ENCODE measurements around the gene ZBTB3. TPM values are rescaled to one million over a fixed set of nuclear protein-coding genes. Genes with fewer than 3 reads are reported as not detected.

Gene ZBTB3
- total and polyA plus RNA-seq, 2 of the 8 experiments (the other 6 are each of a cell fraction or from before 2014, with no cell fraction given): 30.2 to 76.9 TPM

DNA sequence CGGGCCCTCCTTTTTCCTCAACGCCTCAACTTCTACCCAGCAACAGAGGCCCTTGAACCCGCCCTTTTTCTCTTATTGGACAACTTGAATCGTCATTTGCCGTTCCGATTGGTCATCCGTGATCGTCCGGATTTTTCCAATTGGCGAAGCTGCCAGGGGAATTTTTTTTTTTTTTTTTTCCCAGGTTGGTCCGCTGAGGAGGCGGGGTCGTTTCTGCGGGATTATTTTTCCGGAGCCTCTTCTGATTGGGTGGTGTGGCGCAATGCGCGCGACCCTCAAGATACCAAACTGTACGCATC, 26.1 kb downstream of the ZBTB3 start:
- H4K5ac ChIP-seq (ENCODE audit: insufficient read length, low read depth, low read length): peak overlapping the region; percentile 88
- H3K27me3 ChIP-seq (replicated peaks in 1 of 4; ENCODE audit: control insufficient read depth in 3 of 4, extremely low read depth in 1 of 4, insufficient read depth in 3 of 4, low read length in 3 of 4): no peaks in the 10 kb centered on the region
- peak overlapping the region in 3 of 4 experiments; percentile 92; a peak in 6 of 7 replicates for H3K9ac ChIP-seq (replicated peaks in 1 of 4; ENCODE audit: extremely low read depth in 1 of 4, low read depth in 3 of 4, low read length in 3 of 4)
- 0 out of 2 replicates have a peak overlapping the region, but pooled peaks have one; percentile 89 for H4K8ac ChIP-seq (ENCODE audit: extremely low read depth, insufficient read depth, low read length)
- 0 out of 2 replicates have a peak, but pooled peaks cover 2% of the 10 kb centered on the region for H3K79me1 ChIP-seq (ENCODE audit: low read depth, low read length)
- H2BK20ac ChIP-seq (ENCODE audit: low read length): no peak overlapping the region
- H3K18ac ChIP-seq (ENCODE audit: extremely low read depth, low read length): peak overlapping the region; percentile 94
- H3K56ac ChIP-seq (replicated peaks; ENCODE audit: insufficient read length, low read depth, low read length): peak overlapping the region; percentile 89
- peaks cover 7 to 23% (median 11%) of the 10 kb centered on the region in 4 experiments; a peak in 6 of 8 replicates for H3K36me3 ChIP-seq (ENCODE audit: control insufficient read depth in 2 of 4, insufficient read depth in 4 of 4, low read length in 3 of 4)
- no peak for FAIRE-seq
- no peak overlapping the region for H3K23ac ChIP-seq (ENCODE audit: insufficient read length)
- H2BK5ac ChIP-seq (ENCODE audit: low read depth, low read length): peak overlapping the region; percentile 91
- peak overlapping the region; percentile 80 for H3K4ac ChIP-seq (replicated peaks; ENCODE audit: insufficient read length, low read depth, low read length)
- H3K14ac ChIP-seq (ENCODE audit: insufficient read length): no peak overlapping the region
- H4K20me1 ChIP-seq (replicated peaks in 1 of 2; ENCODE audit: control insufficient read depth in 1 of 2, insufficient read depth in 2 of 2, low read length in 2 of 2): peaks cover 12 to 17% of the 10 kb centered on the region in 2 experiments
- 0 out of 2 replicates have a peak overlapping the region, but pooled peaks have one; percentile 50 for H2BK15ac ChIP-seq (ENCODE audit: low read length)
- ChIA-PET POLR2A (ENCODE audit: partially characterized antibody) (interaction anchor here (0.6 to 10.9 kb wide), 33 partner anchors 9 to 415 kb away, joined by 3 to 192 read pairs (median 5); partner anchors contain the start of genes BSCL2, C11orf98, CSKMT and EEF1G), CTCF (ENCODE audit: partially characterized antibody) (interaction anchor here (2.1 to 6.1 kb wide), 4 partner anchors 24 to 60 kb away, joined by 5 to 45 read pairs (median 19); partner anchors contain the start of genes TAF6L and TMEM179B)
- no peak overlapping the region for H2BK120ac ChIP-seq (replicated peaks; ENCODE audit: low read depth, low read length)
- H3K79me2 ChIP-seq (ENCODE audit: control insufficient read depth in 1 of 2, insufficient read depth in 2 of 2, low read length in 2 of 2): peaks cover 18 to 66% of the 10 kb centered on the region in 2 experiments
- peak overlapping the region; percentile 85 to 93 for H3K4me2 ChIP-seq (ENCODE audit: insufficient read depth in 1 of 2, low read depth in 2 of 2, low read length in 2 of 2)
- no peaks in the 10 kb centered on the region for H3K9me3 ChIP-seq (ENCODE audit: insufficient read depth in 2 of 2, low read depth in 1 of 2, low read length in 1 of 2)
- H2BK12ac ChIP-seq (ENCODE audit: low read depth, low read length): no peak overlapping the region
- H3K23me2 ChIP-seq (ENCODE audit: low read depth, low read length): peaks cover 16% of the 10 kb centered on the region
- DNase-seq (ENCODE audit: low read depth in 1 of 2, low spot score in 2 of 2): peak in 1 of 2 experiments; percentile 74
- peak overlapping the region; percentile 60; the same call in 1 of the 2 replicates for H2AFZ ChIP-seq (ENCODE audit: low read length)
- peak overlapping the region; percentile 94 for H4K91ac ChIP-seq (replicated peaks; ENCODE audit: insufficient read length, low read length)
- no peaks in the 10 kb centered on the region; a peak in 3 of 7 replicates for H3K4me1 ChIP-seq (replicated peaks in 1 of 4; ENCODE audit: control insufficient read depth in 3 of 4, insufficient read depth in 4 of 4, low read length in 3 of 4)
- H3K4me3 ChIP-seq (ENCODE audit: extremely low read depth in 1 of 4, insufficient read depth in 2 of 4, low read depth in 3 of 4, low read length in 4 of 4): peak overlapping the region; percentile 87 to 98 (median 96)
- WGBS, 2 experiments (ENCODE audit: extremely low coverage in 1 of 2, insufficient coverage in 1 of 2, insufficient read length in 1 of 2, insufficient replicate concordance in 2 of 2, low coverage in 1 of 2, low lambda C conversion rate in 2 of 2, missing lambda C conversion rate in 1 of 2): 2% methylated on average over 19 of the region's 20 CpGs; no CpG with 5 or more reads in 1 of the 2 experiments
- peak overlapping the region; percentile 92 for H3K27ac ChIP-seq (ENCODE audit: low read depth, low read length)
- H2AK5ac ChIP-seq (ENCODE audit: low read depth, low read length): no peak overlapping the region
- no peak for TF ChIP-seq POU5F1 (IDR thresholded peaks at IDR 0.05; ENCODE audit: low read depth, low read length)
- no peak for TF ChIP-seq GABPA (IDR thresholded peaks at IDR 0.05; ENCODE audit: borderline replicate concordance, insufficient read depth, low read length)
- TF ChIP-seq, protein P1, sequence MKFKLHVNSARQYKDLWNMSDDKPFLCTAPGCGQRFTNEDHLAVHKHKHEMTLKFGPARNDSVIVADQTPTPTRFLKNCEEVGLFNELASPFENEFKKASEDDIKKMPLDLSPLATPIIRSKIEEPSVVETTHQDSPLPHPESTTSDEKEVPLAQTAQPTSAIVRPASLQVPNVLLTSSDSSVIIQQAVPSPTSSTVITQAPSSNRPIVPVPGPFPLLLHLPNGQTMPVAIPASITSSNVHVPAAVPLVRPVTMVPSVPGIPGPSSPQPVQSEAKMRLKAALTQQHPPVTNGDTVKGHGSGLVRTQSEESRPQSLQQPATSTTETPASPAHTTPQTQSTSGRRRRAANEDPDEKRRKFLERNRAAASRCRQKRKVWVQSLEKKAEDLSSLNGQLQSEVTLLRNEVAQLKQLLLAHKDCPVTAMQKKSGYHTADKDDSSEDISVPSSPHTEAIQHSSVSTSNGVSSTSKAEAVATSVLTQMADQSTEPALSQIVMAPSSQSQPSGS (IDR thresholded peaks at IDR 0.05; ENCODE audit: low read length): no peak
- TF ChIP-seq, protein P2, sequence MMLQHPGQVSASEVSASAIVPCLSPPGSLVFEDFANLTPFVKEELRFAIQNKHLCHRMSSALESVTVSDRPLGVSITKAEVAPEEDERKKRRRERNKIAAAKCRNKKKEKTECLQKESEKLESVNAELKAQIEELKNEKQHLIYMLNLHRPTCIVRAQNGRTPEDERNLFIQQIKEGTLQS (IDR thresholded peaks at IDR 0.05; ENCODE audit: insufficient read depth, low read depth, low read length): no peak
- TF ChIP-seq ASH2L (IDR thresholded peaks at IDR 0.05; ENCODE audit: low read length): no peak
- TF ChIP-seq CHD1 (IDR thresholded peaks at IDR 0.05; ENCODE audit: low read depth, low read length): no peak
- TF ChIP-seq TBP (IDR thresholded peaks at IDR 0.05; ENCODE audit: low read depth, low read length): no peak
- TF ChIP-seq KDM4A (IDR thresholded peaks at IDR 0.05; ENCODE audit: low read depth, low read length, severe bottlenecking): no peak
- no peak for TF ChIP-seq CBX8 (IDR thresholded peaks at IDR 0.05; ENCODE audit: borderline replicate concordance, low read depth, low read length)
- TF ChIP-seq NRF1 (IDR thresholded peaks at IDR 0.05; ENCODE audit: low read depth, low read length): 0 out of 2 replicates have a peak, but pooled peaks have one; percentile 10
